ENCODE results near the gene SVBP. TPM values are rescaled to one million over a fixed set of nuclear protein-coding genes. Genes with fewer than 3 reads are reported as not detected.

The SVBP gene
- total RNA-seq, 1 experiment from 2014 or later: 41.3 TPM

DNA sequence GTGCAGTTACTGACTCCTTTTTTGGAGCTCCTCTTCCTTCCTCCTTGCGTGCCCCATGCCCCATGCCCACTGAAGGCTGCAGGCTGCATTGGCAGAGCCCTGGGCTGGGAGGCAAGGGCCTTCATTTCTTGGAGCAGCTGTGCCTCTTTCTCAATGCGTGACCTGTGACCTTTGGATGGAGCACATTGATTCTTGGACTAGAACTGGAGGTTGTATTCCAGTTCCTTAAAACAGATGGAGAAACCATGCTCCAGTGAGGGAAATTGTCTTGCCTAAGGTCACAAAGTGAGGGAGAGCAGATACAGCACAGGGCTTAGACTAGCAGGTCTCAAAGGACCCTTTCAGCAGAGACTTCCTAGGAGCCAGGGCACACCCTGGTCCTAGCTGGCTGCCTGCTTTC lies 23.4 kb downstream of the SVBP start:
- Mint-ChIP-seq H3K27ac (no peak overlapping the region), H3K4me3 (no peak overlapping the region), H3K27me3 (ENCODE audit: low read depth) (no peaks in the 10 kb centered on the region; the same call in 1 of the 2 replicates), H3K36me3 (ENCODE audit: insufficient read depth in 1 of 3, low read depth in 3 of 3) (no peaks in the 10 kb centered on the region), H3K9me3 (no peaks in the 10 kb centered on the region), H3K4me1 (no peaks in the 10 kb centered on the region)
- no peak for DNase-seq
- TF ChIP-seq, protein P1, sequence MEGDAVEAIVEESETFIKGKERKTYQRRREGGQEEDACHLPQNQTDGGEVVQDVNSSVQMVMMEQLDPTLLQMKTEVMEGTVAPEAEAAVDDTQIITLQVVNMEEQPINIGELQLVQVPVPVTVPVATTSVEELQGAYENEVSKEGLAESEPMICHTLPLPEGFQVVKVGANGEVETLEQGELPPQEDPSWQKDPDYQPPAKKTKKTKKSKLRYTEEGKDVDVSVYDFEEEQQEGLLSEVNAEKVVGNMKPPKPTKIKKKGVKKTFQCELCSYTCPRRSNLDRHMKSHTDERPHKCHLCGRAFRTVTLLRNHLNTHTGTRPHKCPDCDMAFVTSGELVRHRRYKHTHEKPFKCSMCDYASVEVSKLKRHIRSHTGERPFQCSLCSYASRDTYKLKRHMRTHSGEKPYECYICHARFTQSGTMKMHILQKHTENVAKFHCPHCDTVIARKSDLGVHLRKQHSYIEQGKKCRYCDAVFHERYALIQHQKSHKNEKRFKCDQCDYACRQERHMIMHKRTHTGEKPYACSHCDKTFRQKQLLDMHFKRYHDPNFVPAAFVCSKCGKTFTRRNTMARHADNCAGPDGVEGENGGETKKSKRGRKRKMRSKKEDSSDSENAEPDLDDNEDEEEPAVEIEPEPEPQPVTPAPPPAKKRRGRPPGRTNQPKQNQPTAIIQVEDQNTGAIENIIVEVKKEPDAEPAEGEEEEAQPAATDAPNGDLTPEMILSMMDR (conservative IDR thresholded peaks at IDR 0.05): no peak
- Histone ChIP-seq H3K4ac (ENCODE audit: low read depth, low read length) (no peak overlapping the region), H3K23me2 (ENCODE audit: insufficient read length, low read depth, low read length, poor library complexity, severe bottlenecking) (no peaks in the 10 kb centered on the region), H3K9ac (ENCODE audit: extremely low read depth, insufficient read length, low read length) (no peak overlapping the region), H4K91ac (ENCODE audit: insufficient read length, low read depth, low read length) (no peak overlapping the region), H3K14ac (ENCODE audit: insufficient read depth, low read length) (no peak overlapping the region), H4K5ac (ENCODE audit: insufficient read length, low read depth, low read length) (no peak overlapping the region), H4K20me1 (ENCODE audit: control insufficient read depth, insufficient read depth, insufficient read length) (no peaks in the 10 kb centered on the region), H3K79me1 (ENCODE audit: insufficient read depth, low read depth, low read length, poor library complexity, severe bottlenecking) (no peaks in the 10 kb centered on the region), H3T11ph (ENCODE audit: low read length) (no peak overlapping the region), H2BK12ac (ENCODE audit: insufficient read length, low read depth, low read length) (no peak overlapping the region), H2BK20ac (ENCODE audit: low read depth, low read length, poor library complexity, severe bottlenecking) (no peak overlapping the region), H3K4me1 (ENCODE audit: insufficient read depth, low read length) (no peaks in the 10 kb centered on the region), H4K8ac (replicated peaks; ENCODE audit: insufficient read length, low read depth, low read length) (no peak overlapping the region), H3K4me2 (ENCODE audit: insufficient read depth, insufficient read length, low read length) (no peak overlapping the region), H2AFZ (ENCODE audit: low read length) (no peak overlapping the region), H3K9me3 (ENCODE audit: control insufficient read depth, low read depth, low read length) (no peaks in the 10 kb centered on the region), H2BK15ac (ENCODE audit: low read depth, low read length) (no peak overlapping the region), H3K18ac (ENCODE audit: insufficient read length, low read depth, low read length) (no peak overlapping the region), H3K27ac (ENCODE audit: insufficient read length, low read depth, low read length) (no peak overlapping the region), H2BK5ac (ENCODE audit: insufficient read length, low read length) (no peak overlapping the region), H3K27me3 (ENCODE audit: insufficient read depth, low read length) (no peaks in the 10 kb centered on the region), H2BK120ac (ENCODE audit: low read depth, low read length, poor library complexity, severe bottlenecking) (no peak overlapping the region), H3K56ac (ENCODE audit: insufficient read length, low read depth, low read length) (no peak overlapping the region), H3K79me2 (ENCODE audit: insufficient read depth, low read length) (no peaks in the 10 kb centered on the region), H2AK5ac (ENCODE audit: insufficient read length, low read length) (no peak overlapping the region), H3K23ac (ENCODE audit: insufficient read length, low read depth, low read length) (no peak overlapping the region)
- no CpG with 5 or more reads among the region's 2 CpGs for WGBS (ENCODE audit: extremely low coverage, insufficient read length, low lambda C conversion rate)
